SU-DHL-6 (cell line): ENCODE measurements around the gene PLSCR4.

Experiments
- H2AFZ ChIP-seq: fragments of 200-600 bp; sonication (generic); 2 replicates; pipeline ENCODE4 v1.6.1; 2014; ENCODE audit warnings: low read depth, mild to moderate bottlenecking, moderate library complexity, mixed read lengths, antibody characterized with exemption, low read length; ENCODE audit not compliant: severe bottlenecking
- H3F3A ChIP-seq: fragments of 200-600 bp; shearing (Covaris generic); 2 replicates; pipeline ENCODE4 v1.6.0; 2016; ENCODE audit warnings: antibody characterized with exemption, mild to moderate bottlenecking; ENCODE audit not compliant: insufficient read depth
- H3K27ac ChIP-seq: fragments of 200-600 bp; sonication (generic); 2 replicates; pipeline ENCODE4 v1.5.1; 2016; ENCODE audit warnings: low read depth, mild to moderate bottlenecking, low read length, moderate library complexity, mixed read lengths
- H3K27me3 ChIP-seq: fragments of 200-600 bp; sonication (generic), shearing (Covaris generic); 2 replicates; pipeline ENCODE4 v1.6.0; 2014; ENCODE audit warnings: mild to moderate bottlenecking, low read length
- H3K36me3 ChIP-seq: fragments of 200-600 bp; sonication (generic); 2 replicates; pipeline ENCODE4 v1.6.1; 2014; ENCODE audit warnings: mild to moderate bottlenecking, low read length, mixed read lengths
- H3K4me2 ChIP-seq: fragments of 300-600, 200-600 bp; shearing (Covaris generic), sonication (generic); 2 replicates; pipeline ENCODE4 v1.6.0; 2014; ENCODE audit warnings: low read length, low read depth, mild to moderate bottlenecking; ENCODE audit not compliant: poor library complexity, severe bottlenecking
- H3K4me3 ChIP-seq: fragments of 200-600 bp; sonication (generic); 2 replicates; pipeline ENCODE4 v1.5.1; 2014; ENCODE audit warnings: antibody characterized with exemption, low read length, mild to moderate bottlenecking, mixed read lengths; ENCODE audit not compliant: insufficient read depth, poor library complexity, severe bottlenecking
- H3K79me2 ChIP-seq: fragments of 200-600 bp; sonication (generic); 2 replicates; pipeline ENCODE4 v1.6.1; 2014; ENCODE audit warnings: mild to moderate bottlenecking, low read length, moderate library complexity; ENCODE audit not compliant: insufficient read depth
- H3K9ac ChIP-seq: fragments of 200-600 bp; sonication (generic); 2 replicates; pipeline ENCODE4 v1.7.0; 2014; ENCODE audit warnings: mild to moderate bottlenecking, low read length
- H3K9me2 ChIP-seq: fragments of 200-600 bp; sonication (generic); replicated peaks from 2 replicates; pipeline ENCODE4 v1.6.1; 2014; ENCODE audit warnings: low read length; ENCODE audit not compliant: insufficient read depth
- H3K9me3 ChIP-seq: fragments of 200-600 bp; sonication (generic); 2 replicates; pipeline ENCODE4 v1.6.1; 2014; ENCODE audit warnings: low read length, mixed read lengths; ENCODE audit not compliant: insufficient read depth
- H4K20me1 ChIP-seq: fragments of 200-600 bp; sonication (generic); 2 replicates; pipeline ENCODE4 v1.6.1; 2014; ENCODE audit warnings: low read depth, mild to moderate bottlenecking, antibody characterized with exemption, low read length, moderate library complexity, mixed read lengths
- EZH2phosphoT487 ChIP-seq: fragments of 200-600 bp; sonication (generic), shearing (Covaris generic); conservative IDR thresholded peaks from 2 replicates; pipeline ENCODE4 v1.6.1; 2018; ENCODE audit warnings: mild to moderate bottlenecking, antibody characterized with exemption, low read length, moderate library complexity, mixed read lengths
- TF ChIP-seq, protein P1 (sequence below): fragments of 200-600 bp; sonication (generic); IDR thresholded peaks from one replicate; pipeline ENCODE4 v1.5.1; 2017; ENCODE audit warnings: antibody characterized with exemption, mild to moderate bottlenecking, low read length, moderate library complexity; ENCODE audit not compliant: insufficient read depth, poor library complexity, severe bottlenecking

PLSCR4 gene

DNA sequence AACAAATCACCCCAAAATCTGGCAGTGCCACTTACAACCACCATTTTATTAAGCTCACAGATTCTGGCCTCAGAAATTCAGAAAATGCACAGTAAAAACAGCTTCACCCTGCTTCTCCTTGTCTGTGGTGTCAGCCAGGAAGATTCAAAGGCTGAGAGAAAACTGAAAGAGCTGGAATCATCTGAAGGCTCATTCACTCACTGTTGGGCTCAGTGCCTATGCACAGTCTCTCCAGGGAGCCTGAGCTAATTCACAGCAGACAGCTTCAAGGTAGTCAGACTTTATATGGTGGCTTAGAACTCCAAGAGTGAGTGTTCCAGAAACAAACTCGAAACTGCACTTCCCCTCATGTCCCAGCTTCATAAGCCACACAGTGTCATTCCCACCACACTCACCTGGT is 73.4 kb downstream of the PLSCR4 start:
- H2AFZ ChIP-seq, result no peak overlapping the region
- H3K9ac ChIP-seq, result no peak overlapping the region
- H3K27ac ChIP-seq, result no peak overlapping the region
- no peak overlapping the region for H3K4me2 ChIP-seq
- no peaks in the 10 kb centered on the region for H3K9me3 ChIP-seq
- TF ChIP-seq, protein P1, sequence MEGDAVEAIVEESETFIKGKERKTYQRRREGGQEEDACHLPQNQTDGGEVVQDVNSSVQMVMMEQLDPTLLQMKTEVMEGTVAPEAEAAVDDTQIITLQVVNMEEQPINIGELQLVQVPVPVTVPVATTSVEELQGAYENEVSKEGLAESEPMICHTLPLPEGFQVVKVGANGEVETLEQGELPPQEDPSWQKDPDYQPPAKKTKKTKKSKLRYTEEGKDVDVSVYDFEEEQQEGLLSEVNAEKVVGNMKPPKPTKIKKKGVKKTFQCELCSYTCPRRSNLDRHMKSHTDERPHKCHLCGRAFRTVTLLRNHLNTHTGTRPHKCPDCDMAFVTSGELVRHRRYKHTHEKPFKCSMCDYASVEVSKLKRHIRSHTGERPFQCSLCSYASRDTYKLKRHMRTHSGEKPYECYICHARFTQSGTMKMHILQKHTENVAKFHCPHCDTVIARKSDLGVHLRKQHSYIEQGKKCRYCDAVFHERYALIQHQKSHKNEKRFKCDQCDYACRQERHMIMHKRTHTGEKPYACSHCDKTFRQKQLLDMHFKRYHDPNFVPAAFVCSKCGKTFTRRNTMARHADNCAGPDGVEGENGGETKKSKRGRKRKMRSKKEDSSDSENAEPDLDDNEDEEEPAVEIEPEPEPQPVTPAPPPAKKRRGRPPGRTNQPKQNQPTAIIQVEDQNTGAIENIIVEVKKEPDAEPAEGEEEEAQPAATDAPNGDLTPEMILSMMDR, result no peak
- no peak for TF ChIP-seq EZH2phosphoT487
- no peaks in the 10 kb centered on the region for H3K79me2 ChIP-seq
- no peaks in the 10 kb centered on the region for H3F3A ChIP-seq
- H3K36me3 ChIP-seq, result no peaks in the 10 kb centered on the region
- H3K4me3 ChIP-seq, result no peak overlapping the region
- H4K20me1 ChIP-seq, result no peaks in the 10 kb centered on the region
- H3K9me2 ChIP-seq, result no peaks in the 10 kb centered on the region
- no peaks in the 10 kb centered on the region for H3K27me3 ChIP-seq

DNA sequence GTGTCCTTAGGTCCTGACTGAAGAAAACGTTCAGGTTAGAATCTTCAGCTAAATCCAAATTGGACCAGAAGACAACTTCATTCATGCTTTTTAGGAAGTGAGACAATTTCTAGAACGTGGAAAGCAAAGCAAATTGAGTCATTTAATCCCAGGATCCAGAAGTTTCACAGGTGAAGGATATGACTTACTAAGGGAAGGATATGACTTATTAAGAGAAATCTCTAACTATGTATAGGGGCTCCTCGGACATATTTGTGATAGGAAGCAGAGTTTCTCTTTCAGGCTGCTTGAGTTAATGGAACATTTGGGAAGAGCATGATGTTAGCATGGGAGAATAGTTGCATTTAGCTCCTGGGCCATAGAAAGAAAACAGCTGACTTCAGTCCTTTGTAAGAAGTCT is 73.8 kb downstream of the PLSCR4 start:
- no peak overlapping the region for H2AFZ ChIP-seq
- TF ChIP-seq, protein P1, result no peak
- TF ChIP-seq EZH2phosphoT487, result no peak
- H3K27me3 ChIP-seq, result no peaks in the 10 kb centered on the region
- no peak overlapping the region for H3K4me2 ChIP-seq
- H3K27ac ChIP-seq, result no peak overlapping the region
- H3K9ac ChIP-seq, result no peak overlapping the region
- H4K20me1 ChIP-seq, result no peaks in the 10 kb centered on the region
- no peaks in the 10 kb centered on the region for H3K36me3 ChIP-seq
- no peaks in the 10 kb centered on the region for H3F3A ChIP-seq
- H3K79me2 ChIP-seq, result no peaks in the 10 kb centered on the region
- no peaks in the 10 kb centered on the region for H3K9me3 ChIP-seq
- no peaks in the 10 kb centered on the region for H3K9me2 ChIP-seq
- H3K4me3 ChIP-seq, result no peak overlapping the region

DNA sequence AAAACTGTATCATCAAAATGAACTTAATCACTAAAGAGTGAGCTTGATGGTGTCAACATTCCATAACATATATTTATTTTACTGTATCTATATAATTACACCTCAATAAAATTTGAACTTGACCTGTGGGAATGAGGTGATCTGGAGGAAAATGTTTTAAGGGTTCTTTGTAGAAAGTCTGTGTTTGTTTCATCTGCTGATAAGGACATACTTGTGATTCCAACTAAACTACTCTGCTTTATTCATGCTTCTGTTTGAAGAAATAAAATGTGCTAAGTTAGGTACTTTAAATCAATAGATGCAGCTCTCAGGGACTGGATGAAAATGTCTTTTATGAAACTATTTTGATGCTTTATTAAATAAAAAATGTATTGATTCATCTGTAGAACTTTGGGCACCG is 78.3 kb downstream of the PLSCR4 start:
- H2AFZ ChIP-seq, result no peak overlapping the region
- no peaks in the 10 kb centered on the region for H3K79me2 ChIP-seq
- no peaks in the 10 kb centered on the region for H3F3A ChIP-seq
- H3K4me3 ChIP-seq, result no peak overlapping the region
- H3K9ac ChIP-seq, result no peak overlapping the region
- H3K9me2 ChIP-seq, result no peaks in the 10 kb centered on the region
- H3K27me3 ChIP-seq, result no peaks in the 10 kb centered on the region
- H3K9me3 ChIP-seq, result no peaks in the 10 kb centered on the region
- no peaks in the 10 kb centered on the region for H3K36me3 ChIP-seq
- no peak overlapping the region for H3K27ac ChIP-seq
- no peak overlapping the region for H3K4me2 ChIP-seq
- H4K20me1 ChIP-seq, result no peaks in the 10 kb centered on the region
- TF ChIP-seq, protein P1, result no peak
- no peak for TF ChIP-seq EZH2phosphoT487
